GM19468 (cell line): ENCODE measurements around the gene RNF212.
"Not testable (repeated sequence)": the region's sequence is repeated elsewhere in the genome, so short reads cannot be mapped to it uniquely, and the experiment has no call there.

Experiments used
- ATAC-seq: cut with Tn5 transposase; IDR thresholded peaks from one replicate; pipeline ENCODE4 v1.9.1; 2021; ENCODE audit warnings: mild to moderate bottlenecking, moderate library complexity, moderate number of reproducible peaks; ENCODE audit not compliant: unreplicated experiment; ENCODE audit errors: extremely low read depth

RNF212 gene

GRCh38 chr4:1113311-1114009 is at the start of gene RNF212:
RNF212 (minus strand) TSS chr4:1113564; CDS start chr4:1113464, 100 bp downstream.
- no peak for ATAC-seq

DNA sequence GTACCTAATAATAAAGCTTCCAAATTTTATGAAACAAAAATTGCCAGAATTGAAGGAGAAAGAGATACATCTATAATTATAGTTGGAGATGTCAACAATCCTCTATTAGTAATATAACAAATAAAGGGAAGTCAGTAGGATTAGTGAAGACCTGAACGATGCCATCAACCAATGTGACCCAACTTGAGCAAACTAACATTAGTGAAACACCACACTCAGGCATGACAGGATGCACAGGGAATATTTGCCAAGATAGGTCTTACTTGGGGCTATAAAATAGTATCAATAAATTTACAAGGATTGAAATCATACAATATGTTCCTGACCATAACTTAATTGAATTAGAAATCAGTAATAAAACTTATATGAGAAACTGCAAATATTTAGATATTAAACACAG is 47.0 kb upstream of the RNF212 start:
- ATAC-seq, result no peak

DNA sequence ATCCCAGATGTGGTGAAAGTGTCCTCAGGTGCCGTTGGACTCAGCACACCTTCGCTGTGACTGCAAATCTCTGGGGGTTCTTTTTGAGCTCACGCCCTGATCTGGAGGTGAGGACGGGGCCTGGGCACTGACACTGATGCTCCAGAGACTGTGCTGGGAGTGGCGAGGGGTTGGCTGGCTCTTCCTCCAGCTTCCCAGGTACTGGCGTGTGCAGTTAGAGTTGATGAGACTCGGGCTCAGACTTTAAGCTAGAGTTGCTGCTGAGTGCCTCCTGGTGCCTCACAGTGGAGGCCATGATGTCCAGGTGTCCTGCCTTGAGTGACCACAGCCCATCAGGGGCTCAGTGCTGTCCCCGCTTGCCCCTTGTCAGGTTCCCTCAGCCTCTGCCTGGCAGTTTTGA is 42.7 kb upstream of the RNF212 start:
- no peak for ATAC-seq

- no peak for ATAC-seq
Measured at GRCh38 chr4:1155314-1155713, 42.0 kb upstream of the RNF212 start.

DNA sequence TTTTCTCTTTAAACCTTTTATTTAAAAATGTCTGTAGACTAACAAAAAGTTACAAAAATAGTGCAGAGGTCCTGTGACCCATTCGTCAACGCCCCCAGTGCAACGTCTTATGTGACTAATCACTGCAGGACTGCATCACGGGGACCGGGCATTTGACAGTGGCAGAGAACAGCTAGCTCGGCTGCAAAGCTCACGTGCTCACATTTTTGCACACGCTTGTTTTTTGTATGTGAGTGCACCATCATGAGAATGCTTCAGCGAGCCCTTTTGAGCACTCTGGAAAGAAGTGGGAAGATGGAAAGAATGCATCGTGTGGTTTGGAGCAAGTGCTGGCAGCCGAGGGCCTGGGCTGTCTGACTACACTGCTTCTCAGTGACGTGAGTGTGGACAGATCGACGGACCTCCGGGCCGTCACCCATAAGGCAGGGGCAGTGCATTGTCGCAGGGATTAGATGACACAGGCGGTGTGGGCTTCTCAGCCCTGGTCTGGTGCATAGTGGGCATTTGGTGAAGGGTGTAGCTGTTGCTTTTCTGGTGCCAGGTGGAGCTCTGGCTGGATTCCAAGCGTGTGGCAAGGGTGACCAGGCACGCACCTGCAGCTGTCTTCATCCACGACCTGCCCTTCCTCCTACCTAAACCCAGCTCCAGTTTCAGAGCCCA is 41.3 kb upstream of the RNF212 start:
- no peak for ATAC-seq

DNA sequence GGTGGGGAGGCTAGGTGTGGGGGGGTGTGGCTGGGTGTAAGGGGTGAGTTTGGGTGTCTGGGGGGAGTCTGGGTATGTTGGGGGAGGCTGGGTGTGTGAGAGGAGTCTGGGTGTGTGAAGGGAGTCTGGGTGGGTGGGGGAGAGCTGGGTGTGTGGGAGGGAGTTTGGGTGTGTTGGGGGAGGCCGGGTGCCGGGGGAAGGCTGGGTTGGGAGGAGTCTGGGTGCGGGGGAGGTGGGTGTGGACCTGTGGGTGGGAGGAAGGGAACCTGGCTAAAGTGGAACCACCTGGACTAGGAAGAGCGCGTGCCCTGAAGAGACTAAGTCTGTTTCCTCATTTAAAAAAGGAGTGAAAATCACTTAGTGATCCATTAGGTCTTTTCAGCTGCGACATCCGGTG is 40.8 kb upstream of the RNF212 start:
- no peak for ATAC-seq

DNA sequence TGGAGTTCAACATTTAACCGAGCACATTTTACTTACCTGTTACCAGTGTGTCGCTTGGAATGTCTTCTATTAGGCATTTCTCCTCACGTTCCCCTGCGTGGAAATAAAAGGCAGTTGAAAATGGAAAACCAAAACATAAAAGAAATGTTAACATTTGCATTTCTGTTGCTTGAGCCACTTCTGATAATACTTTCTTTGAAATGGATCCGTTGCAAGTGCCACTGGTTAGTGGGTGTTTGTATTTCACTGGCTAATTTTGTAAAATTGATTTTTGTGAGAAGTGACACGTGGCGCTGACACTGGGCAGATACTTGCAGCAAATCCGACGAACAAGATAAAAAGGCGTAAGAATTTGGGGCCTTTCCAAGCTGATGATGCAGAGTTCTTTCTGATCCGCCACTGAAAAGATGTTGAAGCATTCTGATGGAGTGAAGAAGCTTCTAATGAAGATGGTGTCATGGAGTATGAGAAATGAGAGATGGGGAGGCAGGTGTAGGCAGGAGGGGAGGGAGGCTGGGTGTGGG is 40.3 kb upstream of the RNF212 start:
- ATAC-seq, result no peak

- ATAC-seq, result no peak
Measured at GRCh38 chr4:1152290-1152689, 38.9 kb upstream of the RNF212 start.

GRCh38 chr4:1151541-1151940 is 38.2 kb upstream of the RNF212 start:
- ATAC-seq, result no peak

GRCh38 chr4:1150875-1151274 is 37.5 kb upstream of the RNF212 start:
- no peak for ATAC-seq

GRCh38 chr4:1139860-1140259 is 26.5 kb upstream of the RNF212 start:
- ATAC-seq, result no peak

- ATAC-seq, result no peak
Measured at GRCh38 chr4:1137850-1138249, 24.5 kb upstream of the RNF212 start.

DNA sequence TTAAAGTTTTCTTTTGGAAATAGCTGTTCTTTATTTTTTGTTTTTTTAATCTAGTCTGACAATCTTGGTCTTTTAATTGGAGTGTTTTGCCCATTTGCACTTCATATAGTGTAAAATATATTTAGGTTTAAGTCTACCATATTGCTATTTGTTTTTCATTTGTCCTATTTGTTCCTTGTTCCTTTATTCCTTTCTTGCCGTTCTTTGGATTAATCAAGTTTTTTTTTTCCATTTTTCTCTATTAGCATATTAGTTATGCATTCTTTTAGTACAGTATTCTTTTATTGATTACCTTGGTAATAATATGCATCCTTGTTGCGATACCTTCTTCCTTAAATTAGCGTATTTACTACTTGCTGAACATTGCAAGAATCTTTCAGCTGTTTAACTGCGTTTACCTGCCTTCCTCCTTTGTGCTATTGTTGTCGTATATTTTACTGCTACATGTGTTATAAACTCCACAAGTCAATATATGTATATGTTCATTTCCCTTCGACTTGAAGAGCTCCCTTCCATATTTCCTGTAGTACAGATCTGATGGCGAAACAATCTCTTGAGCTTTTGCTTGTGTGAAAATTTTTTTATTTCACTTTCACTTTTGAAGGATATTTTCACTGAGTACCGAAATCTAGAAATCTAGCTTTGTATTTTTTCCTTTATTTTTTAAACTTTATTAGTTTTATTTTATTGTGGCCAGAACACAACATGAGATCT is 23.9 kb upstream of the RNF212 start:
- no peak for ATAC-seq

DNA sequence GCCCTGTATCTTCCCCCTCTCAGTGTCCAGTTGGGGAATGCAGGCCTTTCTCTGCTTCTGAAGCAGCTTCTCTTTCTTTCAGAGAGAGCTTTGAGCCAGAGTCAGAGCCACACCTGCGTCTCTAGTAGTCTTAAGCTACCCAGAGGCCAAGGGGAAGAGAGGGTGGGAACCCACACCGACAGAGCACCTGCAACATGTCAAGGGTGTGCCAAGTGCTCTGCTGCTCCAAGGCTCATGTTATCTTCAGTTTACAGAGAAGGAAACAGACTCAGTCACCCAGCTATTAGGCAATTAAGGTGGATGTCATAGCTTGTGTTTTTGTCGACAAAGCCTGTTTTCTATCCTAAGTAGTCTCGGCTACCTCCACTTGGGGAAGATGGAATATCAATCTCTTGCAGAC is 22.7 kb upstream of the RNF212 start:
- ATAC-seq, result no peak

DNA sequence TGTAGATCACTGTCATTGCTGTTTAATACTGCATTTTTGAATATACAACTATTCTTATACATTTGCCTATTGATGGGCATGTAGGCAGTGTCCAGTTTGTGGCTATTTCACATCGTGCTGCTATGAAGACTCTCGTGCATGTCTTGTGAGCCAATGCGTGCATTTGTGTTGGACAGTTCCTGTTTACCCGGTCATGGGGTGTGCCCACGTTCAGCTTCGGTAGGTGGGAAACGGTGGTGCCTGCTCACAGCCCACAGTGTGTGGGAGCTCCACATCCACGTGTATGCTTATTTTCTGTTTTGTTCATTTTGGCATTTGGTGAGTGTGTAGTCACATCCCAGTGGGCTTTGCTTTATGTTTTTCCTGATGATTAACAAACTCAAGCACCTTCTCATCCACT is 19.7 kb upstream of the RNF212 start:
- ATAC-seq, result no peak

DNA sequence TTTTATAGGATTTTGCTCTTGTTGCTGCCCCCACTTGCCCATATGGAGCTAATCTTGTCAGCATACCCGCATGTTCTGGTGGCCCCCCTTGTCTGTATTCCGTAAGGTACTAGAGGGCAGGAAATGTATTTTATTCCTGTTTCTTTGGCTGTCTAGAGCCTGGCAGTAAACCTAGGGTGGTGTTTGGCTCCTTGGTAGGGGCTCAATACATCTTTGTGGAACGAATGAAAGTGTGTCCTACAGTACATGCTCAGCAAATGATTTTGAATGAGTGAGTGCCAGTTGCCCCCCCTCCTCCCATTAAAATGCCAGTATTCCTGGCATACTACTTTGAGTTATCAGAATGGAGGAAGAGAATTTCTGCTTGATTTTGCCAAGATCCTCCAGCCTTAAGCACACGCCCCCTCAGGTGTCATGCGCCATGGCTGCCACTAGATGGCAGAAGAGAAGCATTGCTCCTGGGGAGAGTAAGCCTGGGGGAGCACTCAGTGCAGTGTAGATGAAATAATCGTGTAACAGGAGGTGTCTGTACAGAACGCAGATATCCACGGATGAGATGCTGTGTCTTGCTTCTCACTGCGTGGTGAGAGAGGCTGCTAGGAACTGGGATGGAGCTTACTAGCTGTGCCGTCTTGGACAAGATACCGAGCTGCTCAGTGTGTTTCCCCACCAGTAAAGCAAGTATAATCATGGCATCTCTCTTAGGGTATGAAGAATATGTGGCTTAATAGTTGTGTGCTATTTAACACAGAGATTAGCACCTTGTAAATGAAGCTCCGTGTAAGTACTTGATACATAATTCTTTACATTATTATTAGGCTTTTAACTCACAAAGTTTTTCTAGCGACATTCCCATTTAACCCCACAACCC is 17.2 kb upstream of the RNF212 start:
- ATAC-seq, result no peak

- ATAC-seq, result no peak
Measured at GRCh38 chr4:1126506-1126905, 13.1 kb upstream of the RNF212 start.

DNA sequence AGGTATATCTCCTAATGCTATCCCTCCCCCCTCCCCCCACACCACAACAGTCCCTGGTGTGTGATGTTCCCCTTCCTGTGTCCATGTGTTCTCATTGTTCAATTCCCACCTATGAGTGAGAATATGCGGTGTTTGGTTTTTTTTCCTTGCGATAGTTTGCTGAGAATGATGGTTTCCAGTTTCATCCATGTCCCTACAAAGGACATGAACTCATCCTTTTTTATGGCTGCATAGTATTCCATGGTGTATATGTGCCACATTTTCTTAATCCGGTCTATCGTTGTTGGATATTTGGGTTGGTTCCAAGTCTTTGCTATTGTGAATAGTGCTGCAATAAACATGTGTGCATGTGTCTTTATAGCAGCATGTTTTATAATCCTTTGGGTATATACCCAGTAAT is 12.1 kb upstream of the RNF212 start:
- ATAC-seq, result not testable (repeated sequence)

- ATAC-seq, result no peak
Measured at GRCh38 chr4:1124818-1125217, 11.5 kb upstream of the RNF212 start.

DNA sequence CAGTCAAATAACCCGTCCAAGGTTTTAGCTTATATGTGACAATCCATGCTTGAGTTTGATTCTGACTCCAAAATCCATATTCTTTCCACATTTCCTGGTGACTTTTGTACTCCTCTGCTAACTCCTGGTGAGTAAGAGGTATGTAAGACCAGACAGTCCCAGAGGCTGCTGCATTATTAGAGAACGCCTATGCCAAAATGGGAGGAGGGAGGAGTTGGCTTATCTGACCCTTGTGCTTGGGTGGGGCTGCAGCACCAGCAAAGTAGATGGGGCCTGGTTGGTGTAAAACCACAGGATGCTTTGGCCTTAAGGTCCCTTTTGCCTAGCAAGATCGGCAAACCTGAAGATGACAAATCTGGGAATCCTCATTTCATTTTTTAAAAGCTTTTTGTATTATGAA is 9.1 kb upstream of the RNF212 start:
- no peak for ATAC-seq
